Measurements from ENCODE around the gene KIAA1755. TPM values are rescaled to one million over a fixed set of nuclear protein-coding genes. Genes with fewer than 3 reads are reported as not detected.

The KIAA1755 gene
- total RNA-seq, 1 experiment from 2014 or later, result 0.17 TPM

DNA sequence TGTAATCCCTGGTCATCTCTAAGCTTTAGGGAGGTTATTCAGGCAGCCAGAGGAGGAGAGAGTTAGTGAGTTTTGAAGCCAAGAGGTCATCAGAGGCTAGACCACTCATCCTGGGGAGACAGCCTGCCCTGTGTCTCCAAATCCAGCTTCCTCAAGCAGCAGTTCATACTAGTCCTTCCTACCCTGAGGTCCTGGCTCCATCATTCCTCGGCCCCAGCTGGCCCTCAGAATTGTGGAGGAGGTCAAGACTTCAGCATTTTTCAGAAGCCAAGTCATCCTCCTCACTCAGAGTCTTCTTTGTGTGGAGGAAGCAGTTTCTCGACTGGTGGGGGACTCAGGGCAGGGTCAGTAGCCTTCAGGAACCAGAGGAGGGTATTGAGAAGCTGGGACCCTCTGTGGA lies 12.4 kb upstream of the KIAA1755 start:
- no peak overlapping the region for H3K23ac ChIP-seq (ENCODE audit: insufficient read length, low read depth, low read length)
- H3K56ac ChIP-seq (ENCODE audit: insufficient read length, low read depth, low read length), result no peak overlapping the region
- H4K91ac ChIP-seq (ENCODE audit: insufficient read length, low read depth, low read length), result no peak overlapping the region
- H2BK12ac ChIP-seq (ENCODE audit: insufficient read length, low read depth, low read length), result no peak overlapping the region
- H3K27ac Mint-ChIP-seq, result 0 out of 7 replicates have a peak overlapping the region, but pooled peaks of 1 of the 3 experiments have one; percentile 19
- H3K27me3 Mint-ChIP-seq (ENCODE audit: low read depth), result peaks cover 18% of the 10 kb centered on the region
- no peaks in the 10 kb centered on the region for H3K79me1 ChIP-seq (ENCODE audit: insufficient read depth, low read depth, low read length, poor library complexity, severe bottlenecking)
- H3K4me1 Mint-ChIP-seq, result peaks cover 3 to 4% of the 10 kb centered on the region in 2 experiments
- no peak overlapping the region for H3K27ac ChIP-seq (ENCODE audit: insufficient read length, low read depth, low read length)
- TF ChIP-seq, protein P1, sequence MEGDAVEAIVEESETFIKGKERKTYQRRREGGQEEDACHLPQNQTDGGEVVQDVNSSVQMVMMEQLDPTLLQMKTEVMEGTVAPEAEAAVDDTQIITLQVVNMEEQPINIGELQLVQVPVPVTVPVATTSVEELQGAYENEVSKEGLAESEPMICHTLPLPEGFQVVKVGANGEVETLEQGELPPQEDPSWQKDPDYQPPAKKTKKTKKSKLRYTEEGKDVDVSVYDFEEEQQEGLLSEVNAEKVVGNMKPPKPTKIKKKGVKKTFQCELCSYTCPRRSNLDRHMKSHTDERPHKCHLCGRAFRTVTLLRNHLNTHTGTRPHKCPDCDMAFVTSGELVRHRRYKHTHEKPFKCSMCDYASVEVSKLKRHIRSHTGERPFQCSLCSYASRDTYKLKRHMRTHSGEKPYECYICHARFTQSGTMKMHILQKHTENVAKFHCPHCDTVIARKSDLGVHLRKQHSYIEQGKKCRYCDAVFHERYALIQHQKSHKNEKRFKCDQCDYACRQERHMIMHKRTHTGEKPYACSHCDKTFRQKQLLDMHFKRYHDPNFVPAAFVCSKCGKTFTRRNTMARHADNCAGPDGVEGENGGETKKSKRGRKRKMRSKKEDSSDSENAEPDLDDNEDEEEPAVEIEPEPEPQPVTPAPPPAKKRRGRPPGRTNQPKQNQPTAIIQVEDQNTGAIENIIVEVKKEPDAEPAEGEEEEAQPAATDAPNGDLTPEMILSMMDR (conservative IDR thresholded peaks at IDR 0.05), result no peak
- H2AFZ ChIP-seq (ENCODE audit: low read length), result no peak overlapping the region
- H3K23me2 ChIP-seq (ENCODE audit: insufficient read length, low read depth, low read length, poor library complexity, severe bottlenecking), result no peaks in the 10 kb centered on the region
- H4K20me1 ChIP-seq (ENCODE audit: control insufficient read depth, insufficient read depth, insufficient read length), result no peaks in the 10 kb centered on the region
- no peak overlapping the region for H3K9ac ChIP-seq (ENCODE audit: extremely low read depth, insufficient read length, low read length)
- no peaks in the 10 kb centered on the region for H3K79me2 ChIP-seq (ENCODE audit: insufficient read depth, low read length)
- no peak overlapping the region for H3K18ac ChIP-seq (ENCODE audit: insufficient read length, low read depth, low read length)
- no peak overlapping the region for H2BK5ac ChIP-seq (ENCODE audit: insufficient read length, low read length)
- H3K4me2 ChIP-seq (ENCODE audit: insufficient read depth, insufficient read length, low read length), result no peak overlapping the region
- H2BK120ac ChIP-seq (ENCODE audit: low read depth, low read length, poor library complexity, severe bottlenecking), result no peak overlapping the region
- no peak overlapping the region for H3K4ac ChIP-seq (ENCODE audit: low read depth, low read length)
- no peaks in the 10 kb centered on the region for H3K9me3 ChIP-seq (ENCODE audit: control insufficient read depth, low read depth, low read length)
- no peak overlapping the region for H3T11ph ChIP-seq (ENCODE audit: low read length)
- no peak overlapping the region for H4K5ac ChIP-seq (ENCODE audit: insufficient read length, low read depth, low read length)
- H3K9me3 Mint-ChIP-seq, result peaks cover 0 to 3% of the 10 kb centered on the region in 2 experiments; a peak in 2 of 5 replicates
- H3K36me3 Mint-ChIP-seq (ENCODE audit: insufficient read depth in 1 of 3, low read depth in 3 of 3), result peaks cover 0 to 2% (median 0%) of the 10 kb centered on the region in 3 experiments; a peak in 1 of 7 replicates
- no peaks in the 10 kb centered on the region for H3K4me1 ChIP-seq (ENCODE audit: insufficient read depth, low read length)
- H2BK15ac ChIP-seq (ENCODE audit: low read depth, low read length), result no peak overlapping the region
- no peak overlapping the region for H3K14ac ChIP-seq (ENCODE audit: insufficient read depth, low read length)
- no peak overlapping the region for H2BK20ac ChIP-seq (ENCODE audit: low read depth, low read length, poor library complexity, severe bottlenecking)
- no peak for DNase-seq
- no peak overlapping the region for H3K4me3 Mint-ChIP-seq
- no CpG with 5 or more reads among the region's 2 CpGs for WGBS (ENCODE audit: extremely low coverage, insufficient read length, low lambda C conversion rate)
- H2AK5ac ChIP-seq (ENCODE audit: insufficient read length, low read length), result no peak overlapping the region
- H3K27me3 ChIP-seq (ENCODE audit: insufficient read depth, low read length), result no peaks in the 10 kb centered on the region
- no peak overlapping the region for H4K8ac ChIP-seq (replicated peaks; ENCODE audit: insufficient read length, low read depth, low read length)

Data from H9 (cell line).